GM18858 (cell line): Measurements from ENCODE around the gene PSTPIP1.

Experiments
- ATAC-seq: cut with Tn5 transposase; IDR thresholded peaks from one replicate; pipeline ENCODE4 v1.9.1; 2021; ENCODE audit not compliant: unreplicated experiment

PSTPIP1 gene

GRCh38 chr15:77066971-77067690 is 72.2 kb downstream of the PSTPIP1 start:
- no peak for ATAC-seq

- ATAC-seq, result no peak
These were observed 72.9 kb downstream of the PSTPIP1 start for GRCh38 chr15:77067691-77068367.

GRCh38 chr15:77068633-77069032 is 73.7 kb downstream of the PSTPIP1 start:
- ATAC-seq, result no peak

GRCh38 chr15:77069521-77070121 is 74.7 kb downstream of the PSTPIP1 start:
- no peak for ATAC-seq

- ATAC-seq, result no peak
These were observed 75.2 kb downstream of the PSTPIP1 start for GRCh38 chr15:77070180-77070494.

GRCh38 chr15:77070495-77071304 is 75.8 kb downstream of the PSTPIP1 start, which contains the start of gene TSPAN3:
TSS of gene TSPAN3 (minus strand) at chr15:77071109. CDS start at chr15:77070954, 155 bp downstream.
- peak; percentile 77 for ATAC-seq

GRCh38 chr15:77071305-77072223 is 76.6 kb downstream of the PSTPIP1 start:
- no peak for ATAC-seq

GRCh38 chr15:77074350-77074749 is 79.4 kb downstream of the PSTPIP1 start:
- ATAC-seq, result no peak

GRCh38 chr15:77075528-77075927 is 80.6 kb downstream of the PSTPIP1 start:
- ATAC-seq, result no peak

GRCh38 chr15:77076323-77076915 is 81.5 kb downstream of the PSTPIP1 start:
- no peak for ATAC-seq

- no peak for ATAC-seq
These were observed 87.0 kb downstream of the PSTPIP1 start for GRCh38 chr15:77081971-77082370.

- ATAC-seq, result peak; percentile 72
These were observed 88.6 kb downstream of the PSTPIP1 start for GRCh38 chr15:77083381-77084160.

- ATAC-seq, result no peak
These were observed 89.5 kb downstream of the PSTPIP1 start for GRCh38 chr15:77084436-77084835.

- no peak for ATAC-seq
These were observed 90.4 kb downstream of the PSTPIP1 start for GRCh38 chr15:77085297-77085696.
